Stimulated activated CD4-positive, alpha-beta T cell treated with anti-CD3 and anti-CD28 coated beads, TNF-alpha, amount 100 ng/mL, for 1 hour (primary cell): ENCODE results near the gene SLC18A2.

ENCODE experiments used
- DNase-seq, 3 donors: peaks; one replicate each; pipeline ENCODE4 v3.0.0-alpha.2; 2020; ENCODE audit warnings: low read depth in 3 of 3, low spot score in 1 of 3

The SLC18A2 gene

DNA sequence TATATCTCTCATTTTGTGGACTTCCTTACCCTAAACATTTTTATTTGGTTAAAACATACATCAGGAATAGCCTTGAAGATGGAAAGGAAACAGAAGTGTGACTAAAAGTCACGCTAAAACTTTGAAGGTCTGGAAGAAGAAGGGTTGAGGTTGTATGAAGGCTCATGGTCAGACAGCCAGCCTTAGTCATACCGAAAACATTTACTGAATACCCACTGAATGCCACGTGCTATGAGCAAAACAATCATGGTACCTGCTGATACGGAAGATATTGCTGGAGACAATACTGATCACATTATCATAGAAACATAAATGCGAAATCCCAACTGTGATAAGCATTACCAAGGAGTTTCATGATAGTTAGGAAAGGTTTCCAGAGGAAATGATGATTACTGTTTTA lies 70.3 kb downstream of the SLC18A2 start:
- DNase-seq = no peak

DNA sequence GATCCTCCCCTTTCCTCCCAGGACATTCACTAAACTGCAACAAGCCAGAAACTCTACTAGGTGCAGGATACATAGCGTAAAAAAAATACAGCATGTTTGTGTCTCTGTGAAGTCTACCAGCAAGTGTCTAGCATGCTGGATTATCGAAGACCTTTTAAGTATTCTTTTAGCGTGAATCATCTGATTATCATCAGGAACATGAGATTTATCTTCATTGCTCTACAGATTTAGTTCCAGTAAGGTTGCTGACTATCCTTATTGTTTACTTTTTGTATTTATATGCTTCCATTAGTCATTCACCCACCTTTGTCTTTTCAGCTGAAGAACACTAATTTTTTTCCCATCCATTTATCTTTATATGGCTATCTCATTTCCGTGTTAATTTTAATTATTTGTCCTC lies 71.5 kb downstream of the SLC18A2 start:
- DNase-seq = no peak

DNA sequence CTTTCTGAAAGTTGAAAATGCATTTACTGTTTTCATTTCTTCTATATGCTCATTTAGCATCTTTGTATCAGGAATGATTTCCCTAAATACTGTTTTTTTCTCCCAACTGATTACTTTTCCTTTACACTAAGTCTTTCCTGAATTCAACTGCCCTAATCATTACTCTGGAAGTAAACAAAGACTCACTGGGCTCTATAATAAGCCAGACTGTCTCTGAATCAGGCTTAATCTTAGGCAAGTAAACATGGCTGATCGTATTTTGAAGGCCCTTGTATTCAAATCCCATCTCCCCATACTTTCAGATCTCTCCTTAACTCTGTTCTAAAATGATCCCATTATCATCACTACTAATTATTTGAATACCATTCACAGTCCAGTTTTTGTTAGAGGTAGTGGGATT lies 72.7 kb downstream of the SLC18A2 start:
- DNase-seq = no peak

DNA sequence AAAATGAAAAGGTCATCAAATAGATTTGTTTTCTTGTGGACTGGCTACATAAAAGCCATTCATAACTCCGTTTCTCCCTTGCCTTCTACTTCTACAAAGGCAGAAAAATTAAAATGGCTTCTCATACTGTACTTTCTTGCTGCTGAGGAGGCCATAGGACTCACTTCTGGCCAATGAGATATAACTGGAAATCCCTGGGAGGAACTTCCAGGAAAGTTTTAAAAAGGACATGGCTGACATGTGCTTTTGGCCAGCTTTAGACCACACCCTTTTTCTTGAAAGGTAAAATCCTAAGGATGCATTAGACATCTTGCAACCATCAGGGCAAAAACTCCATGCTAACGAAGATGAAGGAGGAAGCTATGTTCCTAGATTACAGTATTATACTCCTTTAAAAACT lies 75.8 kb downstream of the SLC18A2 start:
- no peak for DNase-seq

DNA sequence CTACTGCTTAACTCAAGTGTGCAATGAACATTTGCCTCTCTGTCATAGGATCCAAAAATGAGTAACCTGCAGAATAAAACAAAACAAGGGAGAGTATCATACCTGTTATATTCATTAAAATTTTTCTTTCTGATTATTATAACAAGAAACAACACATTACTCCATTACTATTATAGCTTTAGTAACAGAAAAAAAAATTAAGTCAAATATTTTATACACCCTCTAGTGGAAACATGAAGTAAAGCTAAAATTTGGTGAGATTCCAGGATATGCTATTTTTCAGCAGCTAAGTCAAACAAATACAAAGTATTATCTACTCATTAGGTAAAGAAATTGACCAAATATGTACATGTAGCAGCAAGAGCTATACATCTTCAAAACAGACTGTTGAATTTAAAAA lies 78.0 kb downstream of the SLC18A2 start:
- no peak for DNase-seq

DNA sequence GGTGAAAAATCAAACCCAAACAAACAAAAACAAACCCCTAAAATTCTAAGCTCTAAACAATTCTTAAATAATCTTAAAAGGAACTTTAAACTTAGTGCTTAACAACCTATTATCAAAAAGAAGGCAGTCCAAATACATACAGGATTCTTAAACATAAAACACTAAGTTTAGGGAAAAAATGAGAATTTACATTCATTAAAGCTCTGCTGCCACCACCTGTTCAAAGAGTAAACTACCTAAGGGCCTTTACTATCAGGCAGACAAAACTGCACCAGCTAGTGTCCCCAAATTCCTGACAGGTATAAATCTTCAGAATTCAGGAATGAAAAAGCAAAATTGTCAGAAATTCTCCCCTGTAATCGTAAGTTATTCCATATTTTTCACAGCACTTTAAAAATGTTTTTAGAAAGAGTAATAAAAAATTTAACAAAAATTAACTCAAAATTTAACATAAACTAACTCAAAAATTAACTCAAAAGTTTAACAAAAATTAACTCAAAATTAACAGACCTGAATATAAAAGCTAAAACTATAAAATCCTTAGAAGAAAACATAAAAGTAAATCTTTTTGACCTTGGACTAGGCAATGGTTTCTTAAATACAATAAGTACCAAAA lies 79.2 kb downstream of the SLC18A2 start:
- DNase-seq = no peak

DNA sequence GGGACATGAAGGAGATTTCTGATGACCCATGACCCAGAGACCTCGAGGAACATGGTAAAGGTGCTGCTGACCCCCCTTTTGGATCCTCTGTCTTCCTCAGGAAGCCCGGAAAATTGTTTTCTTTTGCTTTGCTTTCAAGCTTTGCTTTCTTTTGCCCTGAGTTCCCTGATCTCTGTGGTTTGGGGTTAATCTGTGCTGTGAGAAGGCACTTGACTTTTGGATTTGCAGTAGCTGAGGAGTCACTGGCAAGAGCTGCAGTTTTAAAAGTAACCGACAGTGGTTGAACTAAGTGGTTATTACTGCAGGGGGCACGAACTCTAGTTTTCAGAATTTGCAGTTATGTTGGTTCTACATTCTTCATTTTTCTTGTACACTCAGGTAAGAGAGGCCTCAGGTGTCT lies 81.3 kb downstream of the SLC18A2 start:
- DNase-seq = no peak

DNA sequence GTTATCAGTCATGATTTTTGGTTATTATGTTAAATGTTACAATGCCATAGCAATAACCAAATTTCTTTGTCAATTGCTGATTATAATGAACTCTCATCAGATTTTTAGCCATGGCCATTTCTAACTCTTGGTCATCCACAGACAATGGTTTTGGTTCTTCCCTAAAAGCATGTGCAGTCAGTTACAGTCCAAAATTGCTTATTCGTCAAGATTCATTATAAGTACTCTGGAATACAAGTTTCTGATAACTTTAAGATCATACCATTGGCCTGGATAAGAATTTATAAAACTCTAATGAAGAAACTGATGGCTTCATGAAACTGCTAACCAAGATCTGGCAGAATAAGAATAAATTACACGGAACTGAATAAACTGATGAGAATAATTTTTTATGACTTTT lies 83.5 kb downstream of the SLC18A2 start:
- no peak for DNase-seq

DNA sequence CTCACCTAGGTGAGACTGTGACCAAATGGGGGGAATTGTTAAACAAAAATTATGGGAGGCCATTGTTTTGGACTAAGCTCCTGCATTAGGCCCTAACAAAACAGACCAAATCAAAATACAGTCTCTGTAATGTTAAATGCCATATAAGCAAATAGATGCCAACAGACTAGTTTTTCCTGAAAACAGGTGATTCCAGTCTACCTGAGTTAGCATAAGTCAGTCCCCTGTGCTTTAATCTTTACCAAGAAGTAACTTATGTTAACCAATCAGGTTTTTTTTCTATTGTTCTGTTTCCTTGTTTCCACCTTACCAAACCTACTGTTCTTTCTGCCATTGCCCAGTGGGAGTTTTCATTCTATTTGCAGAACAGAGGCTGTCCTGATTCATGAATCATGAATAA lies 86.3 kb downstream of the SLC18A2 start:
- DNase-seq = no peak
